Activated CD8-positive, alpha-beta T cell treated with anti-CD3 and anti-CD28 coated beads for 36 hours (primary cell): Measurements from ENCODE around the gene B4GALT5. TPM values are rescaled to one million over a fixed set of nuclear protein-coding genes. Genes with fewer than 3 reads are reported as not detected.

Experiments
- ATAC-seq: fragments of 200-7000 bp; cut with Tn5 transposase; one replicate; pipeline ENCODE4 v1.10.0; 2021; ENCODE audit warnings: mild to moderate bottlenecking, moderate library complexity
- CTCF ChIA-PET: fragments of 350-600 bp; sonication (Branson Sonifier 250); formaldehyde crosslinking; loops from one replicate; lab custom pipeline; 2021; ENCODE audit warnings: antibody characterized with exemption; lab: Charles Lee
- POLR2A ChIA-PET: fragments of 350-600 bp; sonication (Branson Sonifier 250); formaldehyde crosslinking; loops from one replicate; lab custom pipeline; 2021; ENCODE audit warnings: antibody characterized with exemption; lab: Charles Lee
- DNase-seq: peaks from one replicate; pipeline ENCODE4 v3.0.0-alpha.2; 2020
- H3K27ac Mint-ChIP-seq: one replicate; pipeline ENCODE4 v1.8.0; 2021; ENCODE audit warnings: mild to moderate bottlenecking, mixed read lengths
- H3K27me3 Mint-ChIP-seq: one replicate; pipeline ENCODE4 v1.8.0; 2021; ENCODE audit warnings: mixed read lengths
- H3K36me3 Mint-ChIP-seq: one replicate; pipeline ENCODE4 v1.8.0; 2021; ENCODE audit warnings: low read depth, mixed read lengths
- H3K4me1 Mint-ChIP-seq: one replicate; pipeline ENCODE4 v1.8.0; 2021; ENCODE audit warnings: low read depth, mixed read lengths
- H3K4me3 Mint-ChIP-seq: one replicate; pipeline ENCODE4 v1.8.0; 2021; ENCODE audit warnings: mild to moderate bottlenecking, moderate library complexity, mixed read lengths
- H3K9me3 Mint-ChIP-seq: one replicate; pipeline ENCODE4 v1.8.0; 2021; ENCODE audit warnings: mixed read lengths
- intact Hi-C: fragments of 100-400 bp; cut with micrococcal nuclease; formaldehyde crosslinking; loops from one replicate; pipeline ENCODE4 v1.10.0; 2022
- total RNA-seq, 2 experiments: library from RNA; stranded (reverse); gene quantifications; one replicate each; pipeline ENCODE4 v1.2.3, GENCODE V29; 2021
- TF ChIP-seq, protein P1 (sequence below): fragments of 200-600 bp; IDR thresholded peaks from one replicate; pipeline ENCODE4 v1.8.0; 2022; ENCODE audit warnings: antibody characterized with exemption, mild to moderate bottlenecking

Gene B4GALT5
- total RNA-seq, 2 experiments from 2014 or later: 16.5 to 16.8 TPM

- peaks cover 77% of the 10 kb centered on the region for H3K4me1 Mint-ChIP-seq
- POLR2A ChIA-PET: no interaction called here
- H3K27ac Mint-ChIP-seq: peak overlapping the region; percentile 96
- peaks cover 26% of the 10 kb centered on the region for H3K36me3 Mint-ChIP-seq
- CTCF ChIA-PET: interaction anchor here (1.2 to 2.8 kb wide), 2 partner anchors 50 to 58 kb away, joined by 3 to 13 read pairs; no protein-coding TSS in a partner anchor
- ATAC-seq (no peak), DNase-seq (no peak)
- TF ChIP-seq, protein P1, sequence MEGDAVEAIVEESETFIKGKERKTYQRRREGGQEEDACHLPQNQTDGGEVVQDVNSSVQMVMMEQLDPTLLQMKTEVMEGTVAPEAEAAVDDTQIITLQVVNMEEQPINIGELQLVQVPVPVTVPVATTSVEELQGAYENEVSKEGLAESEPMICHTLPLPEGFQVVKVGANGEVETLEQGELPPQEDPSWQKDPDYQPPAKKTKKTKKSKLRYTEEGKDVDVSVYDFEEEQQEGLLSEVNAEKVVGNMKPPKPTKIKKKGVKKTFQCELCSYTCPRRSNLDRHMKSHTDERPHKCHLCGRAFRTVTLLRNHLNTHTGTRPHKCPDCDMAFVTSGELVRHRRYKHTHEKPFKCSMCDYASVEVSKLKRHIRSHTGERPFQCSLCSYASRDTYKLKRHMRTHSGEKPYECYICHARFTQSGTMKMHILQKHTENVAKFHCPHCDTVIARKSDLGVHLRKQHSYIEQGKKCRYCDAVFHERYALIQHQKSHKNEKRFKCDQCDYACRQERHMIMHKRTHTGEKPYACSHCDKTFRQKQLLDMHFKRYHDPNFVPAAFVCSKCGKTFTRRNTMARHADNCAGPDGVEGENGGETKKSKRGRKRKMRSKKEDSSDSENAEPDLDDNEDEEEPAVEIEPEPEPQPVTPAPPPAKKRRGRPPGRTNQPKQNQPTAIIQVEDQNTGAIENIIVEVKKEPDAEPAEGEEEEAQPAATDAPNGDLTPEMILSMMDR: no peak
- peaks cover 3% of the 10 kb centered on the region for H3K27me3 Mint-ChIP-seq
- peaks cover 8% of the 10 kb centered on the region for H3K9me3 Mint-ChIP-seq
- H3K4me3 Mint-ChIP-seq: peak overlapping the region; percentile 85
- intact Hi-C loops: no loop called here
These were observed 121.6 kb downstream of the B4GALT5 start for GRCh38 chr20:49592120-49592519.

DNA sequence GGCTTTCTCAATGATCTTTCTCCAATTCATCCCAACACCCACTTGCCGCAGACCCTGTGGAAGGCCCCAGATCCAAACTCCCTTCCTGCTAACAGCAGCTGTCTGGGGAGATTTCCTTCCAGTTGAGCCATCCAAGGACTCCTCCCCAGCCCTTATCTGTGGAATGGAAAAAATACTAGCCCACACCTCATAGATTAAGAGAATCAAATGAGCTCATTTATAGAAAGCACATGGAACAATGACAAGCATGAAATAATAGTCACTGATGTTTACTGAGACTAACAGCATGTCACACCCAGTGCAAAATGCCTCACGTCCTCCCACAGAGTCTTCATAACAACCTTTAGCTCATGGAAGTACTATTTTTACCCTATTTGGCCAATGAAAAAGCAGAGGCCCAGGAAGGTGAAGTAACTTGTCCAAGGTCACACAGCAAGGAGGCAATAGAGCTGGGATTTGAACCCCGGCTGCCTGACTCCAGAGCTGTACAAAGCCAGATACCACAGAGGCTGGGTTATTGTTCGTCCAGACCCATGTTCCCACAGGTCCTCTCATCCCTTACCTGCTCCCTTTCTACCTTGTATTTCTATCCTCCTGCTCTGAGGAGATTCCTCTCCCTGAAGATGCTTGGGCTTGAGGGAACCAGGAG, 122.3 kb downstream of the B4GALT5 start:
- DNase-seq (peak; percentile 69), ATAC-seq (peak; percentile 23)
- Mint-ChIP-seq H3K27me3 (peaks cover 4% of the 10 kb centered on the region), H3K4me1 (peaks cover 73% of the 10 kb centered on the region), H3K9me3 (peaks cover 6% of the 10 kb centered on the region), H3K36me3 (peaks cover 23% of the 10 kb centered on the region), H3K4me3 (peak overlapping the region; percentile 85), H3K27ac (peak overlapping the region; percentile 96)
- POLR2A ChIA-PET: interaction anchor here (0.6 to 1.8 kb wide), 3 partner anchors 22 to 312 kb away, joined by 3 to 6 read pairs (median 6); no protein-coding TSS in a partner anchor
- CTCF ChIA-PET: interaction anchor here (0.7 to 2.9 kb wide), 5 partner anchors 17 to 58 kb away, joined by 3 to 13 read pairs (median 3); no protein-coding TSS in a partner anchor
- TF ChIP-seq, protein P1: no peak
- intact Hi-C loops: no loop called here

DNA sequence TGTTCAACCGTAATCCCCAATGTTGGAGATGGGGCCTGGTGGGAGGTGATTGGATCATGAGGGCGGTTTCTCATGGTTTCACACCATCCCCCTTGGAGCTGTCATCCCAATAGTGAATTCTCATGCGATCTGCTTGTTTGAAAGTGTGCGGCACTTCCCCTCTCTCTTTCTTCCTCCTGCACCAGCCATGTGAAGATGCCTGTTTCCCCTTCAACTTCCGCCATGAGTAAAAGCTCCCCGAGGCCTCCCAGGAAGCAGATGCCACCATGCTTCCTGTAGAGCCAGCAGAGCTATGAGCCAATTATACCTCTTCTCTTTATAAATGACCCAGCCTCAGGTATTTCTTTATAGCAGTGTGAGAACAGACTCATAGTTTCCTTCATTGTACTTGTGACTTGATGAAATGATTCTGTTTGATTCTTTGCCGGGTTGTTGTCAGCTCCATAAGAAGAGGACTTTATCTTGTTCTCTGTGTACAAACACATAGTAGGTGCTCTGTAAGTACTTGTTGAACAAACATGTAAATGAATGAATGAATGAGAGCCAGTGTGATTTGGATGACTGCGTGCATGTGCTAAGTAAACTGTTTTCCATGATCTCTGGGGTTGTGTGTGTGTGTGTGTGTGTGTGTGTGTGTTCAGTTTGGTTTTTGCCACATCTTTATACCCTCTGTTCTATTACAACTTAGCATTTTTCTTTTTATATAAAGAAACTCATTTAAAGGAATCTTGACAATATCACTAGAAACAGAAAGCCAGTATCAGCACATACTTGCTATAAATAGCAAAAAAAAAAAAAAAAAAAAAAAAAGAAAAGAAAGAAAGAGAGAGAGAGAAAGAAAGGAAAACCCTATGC, 123.3 kb downstream of the B4GALT5 start:
- peak overlapping the region; percentile 56 for H3K4me3 Mint-ChIP-seq
- ChIA-PET CTCF (interaction anchor here (0.8 to 2.9 kb wide), 8 partner anchors 13 to 257 kb away, joined by 3 to 13 read pairs (median 3); no protein-coding TSS in a partner anchor), POLR2A (interaction anchor here (0.7 to 1.8 kb wide), 4 partner anchors 10 to 54 kb away, joined by 3 to 7 read pairs (median 6); no protein-coding TSS in a partner anchor)
- peak; percentile 39 for DNase-seq
- H3K4me1 Mint-ChIP-seq: peaks cover 64% of the 10 kb centered on the region
- intact Hi-C loops: no loop called here
- peak overlapping the region; percentile 96 for H3K27ac Mint-ChIP-seq
- H3K36me3 Mint-ChIP-seq: peaks cover 18% of the 10 kb centered on the region
- ATAC-seq: no peak
- H3K9me3 Mint-ChIP-seq: peaks cover 6% of the 10 kb centered on the region
- H3K27me3 Mint-ChIP-seq: peaks cover 4% of the 10 kb centered on the region
- TF ChIP-seq, protein P1: no peak

- Mint-ChIP-seq H3K27me3 (peaks cover 5% of the 10 kb centered on the region), H3K9me3 (peaks cover 6% of the 10 kb centered on the region), H3K4me1 (peaks cover 57% of the 10 kb centered on the region), H3K27ac (peak overlapping the region; percentile 96), H3K4me3 (no peak overlapping the region), H3K36me3 (peaks cover 12% of the 10 kb centered on the region)
- no peak for DNase-seq
- ATAC-seq: no peak
- ChIA-PET POLR2A (interaction anchor here (0.7 to 1.8 kb wide), 4 partner anchors 10 to 53 kb away, joined by 3 to 7 read pairs (median 6); no protein-coding TSS in a partner anchor), CTCF (interaction anchor here (0.8 to 2.9 kb wide), 7 partner anchors 14 to 257 kb away, joined by 3 to 13 read pairs (median 3); no protein-coding TSS in a partner anchor)
- intact Hi-C loops: no loop called here
- TF ChIP-seq, protein P1: no peak
These were observed 123.9 kb downstream of the B4GALT5 start for GRCh38 chr20:49589747-49590146.
